Ammon's horn (tissue), 1 donor: ENCODE measurements around the gene SSNA1.

Source experiments
- DNase-seq: peaks from one replicate; pipeline ENCODE4 v3.0.0-alpha.2; 2016; ENCODE audit warnings: low spot score

The SSNA1 gene

GRCh38 chr9:137221506-137222111 is 33.1 kb downstream of the SSNA1 start:
- no peak for DNase-seq

- no peak for DNase-seq
Measured at GRCh38 chr9:137222190-137223077, 34.0 kb downstream of the SSNA1 start, which contains the start of gene RNF208. RNF208 (minus strand) TSS chr9:137222240; CDS start chr9:137221212, 1,028 bp downstream.

GRCh38 chr9:137223078-137223970 is 34.8 kb downstream of the SSNA1 start:
- DNase-seq, result peak; percentile 93

- no peak for DNase-seq
Measured at GRCh38 chr9:137224830-137225694, 36.6 kb downstream of the SSNA1 start, which contains the start of gene CYSRT1. CYSRT1 (plus strand) TSS chr9:137225174; CDS start chr9:137225622, 448 bp downstream.

GRCh38 chr9:137225699-137226331 is 37.3 kb downstream of the SSNA1 start:
- no peak for DNase-seq

GRCh38 chr9:137226338-137227053 is 38.0 kb downstream of the SSNA1 start:
- no peak for DNase-seq

- peak; percentile 73 for DNase-seq
Measured at GRCh38 chr9:137227054-137227852, 38.8 kb downstream of the SSNA1 start, which contains the start of gene RNF224. RNF224 (plus strand) TSS chr9:137227502; CDS start chr9:137228336, 834 bp downstream.

GRCh38 chr9:137227853-137228505 is 39.5 kb downstream of the SSNA1 start:
- DNase-seq, result no peak

- no peak for DNase-seq
Measured at GRCh38 chr9:137228506-137228967, 40.1 kb downstream of the SSNA1 start.

GRCh38 chr9:137228968-137229896 is 40.8 kb downstream of the SSNA1 start:
- no peak for DNase-seq

GRCh38 chr9:137229903-137230704 is 41.6 kb downstream of the SSNA1 start:
- DNase-seq, result no peak

GRCh38 chr9:137230705-137231371 is 42.4 kb downstream of the SSNA1 start, which contains the start of gene SLC34A3:
SLC34A3 (plus strand) TSS chr9:137230901; CDS start chr9:137231703, 802 bp downstream.
- DNase-seq, result no peak

- no peak for DNase-seq
Measured at GRCh38 chr9:137231372-137232039, 43.0 kb downstream of the SSNA1 start.

GRCh38 chr9:137232101-137232500 is 43.6 kb downstream of the SSNA1 start:
- DNase-seq, result no peak

- DNase-seq, result no peak
Measured at GRCh38 chr9:137232510-137232909, 44.0 kb downstream of the SSNA1 start.
